Activated T-cell treated with anti-CD3 and anti-CD28 coated beads, Interleukin-2, amount 50 U/mL, for 48 hours (primary cell): ENCODE measurements around the gene ARHGEF7.
A peak's percentile ranks its signal among the peaks of the same experiment; 100 is the strongest.
"Not testable (repeated sequence)": the region's sequence is repeated elsewhere in the genome, so short reads cannot be mapped to it uniquely, and the experiment has no call there.

ENCODE experiments used
- DNase-seq, 2 experiments: peaks; one replicate each; pipeline ENCODE4 v3.0.0-alpha.2; 2020

Gene ARHGEF7

GRCh38 chr13:111115061-111115964, at the start of gene ARHGEF7:
Gene ARHGEF7 (plus strand): TSS chr13:111115310. CDS start chr13:111115527, 217 bp downstream.
- DNase-seq: peak in 1 of 2 experiments; percentile 24

- no peak for DNase-seq
Observed at GRCh38 chr13:111065698-111066097, 49.4 kb upstream of the ARHGEF7 start.

- DNase-seq: no peak
Observed at GRCh38 chr13:111066544-111066943, 48.6 kb upstream of the ARHGEF7 start.

GRCh38 chr13:111068009-111068350, 47.1 kb upstream of the ARHGEF7 start:
- DNase-seq: no peak

GRCh38 chr13:111071120-111071519, 44.0 kb upstream of the ARHGEF7 start:
- not testable (repeated sequence) for DNase-seq

GRCh38 chr13:111071526-111071925, 43.6 kb upstream of the ARHGEF7 start:
- DNase-seq: not testable (repeated sequence)

GRCh38 chr13:111074826-111075225, 40.3 kb upstream of the ARHGEF7 start:
- no peak for DNase-seq

- no peak for DNase-seq
Observed at GRCh38 chr13:111076155-111077013, 38.7 kb upstream of the ARHGEF7 start.

- DNase-seq: no peak
Observed at GRCh38 chr13:111079375-111079774, 35.7 kb upstream of the ARHGEF7 start.

GRCh38 chr13:111080642-111081041, 34.5 kb upstream of the ARHGEF7 start:
- no peak for DNase-seq

GRCh38 chr13:111082240-111082639, 32.9 kb upstream of the ARHGEF7 start:
- no peak for DNase-seq

- not testable (repeated sequence) for DNase-seq
Observed at GRCh38 chr13:111082769-111083168, 32.3 kb upstream of the ARHGEF7 start.

GRCh38 chr13:111083693-111084092, 31.4 kb upstream of the ARHGEF7 start:
- DNase-seq: not testable (repeated sequence)

- no peak for DNase-seq
Observed at GRCh38 chr13:111090169-111090568, 24.9 kb upstream of the ARHGEF7 start.

GRCh38 chr13:111092685-111093084, 22.4 kb upstream of the ARHGEF7 start:
- DNase-seq: no peak

- DNase-seq: no peak
Observed at GRCh38 chr13:111093136-111093535, 22.0 kb upstream of the ARHGEF7 start.

GRCh38 chr13:111093634-111094033, 21.5 kb upstream of the ARHGEF7 start:
- no peak for DNase-seq

GRCh38 chr13:111095031-111095840, 19.9 kb upstream of the ARHGEF7 start:
- DNase-seq: no peak

- DNase-seq: no peak
Observed at GRCh38 chr13:111095911-111096501, 19.1 kb upstream of the ARHGEF7 start.

- DNase-seq: no peak
Observed at GRCh38 chr13:111099290-111099689, 15.8 kb upstream of the ARHGEF7 start.

GRCh38 chr13:111110054-111110453, 5.1 kb upstream of the ARHGEF7 start:
- DNase-seq: no peak

GRCh38 chr13:111111376-111111937, 3.7 kb upstream of the ARHGEF7 start:
- DNase-seq: no peak
